Peyer's patch (tissue), 4 donors: ENCODE measurements around the gene RBM18.

Experiments
- POLR2A ChIP-seq, 2 donors: fragments of 450-650 bp; IDR thresholded peaks; one replicate each; pipeline ENCODE4 v1.5.1; 2017; ENCODE audit warnings: antibody characterized with exemption in 2 of 2, mild to moderate bottlenecking in 2 of 2, moderate library complexity in 2 of 2
- TF ChIP-seq, protein P1 (sequence below), 6 experiments: fragments of 450-650 bp in 4 of 6; fragments of 200-600 bp in 2 of 6; sonication (generic) in 1 of 6; IDR thresholded peaks; one replicate each; pipeline ENCODE4 v1.5.1; 2017 to 2019; ENCODE audit warnings: antibody characterized with exemption in 6 of 6, mild to moderate bottlenecking in 3 of 6, moderate library complexity in 1 of 6

DNA sequence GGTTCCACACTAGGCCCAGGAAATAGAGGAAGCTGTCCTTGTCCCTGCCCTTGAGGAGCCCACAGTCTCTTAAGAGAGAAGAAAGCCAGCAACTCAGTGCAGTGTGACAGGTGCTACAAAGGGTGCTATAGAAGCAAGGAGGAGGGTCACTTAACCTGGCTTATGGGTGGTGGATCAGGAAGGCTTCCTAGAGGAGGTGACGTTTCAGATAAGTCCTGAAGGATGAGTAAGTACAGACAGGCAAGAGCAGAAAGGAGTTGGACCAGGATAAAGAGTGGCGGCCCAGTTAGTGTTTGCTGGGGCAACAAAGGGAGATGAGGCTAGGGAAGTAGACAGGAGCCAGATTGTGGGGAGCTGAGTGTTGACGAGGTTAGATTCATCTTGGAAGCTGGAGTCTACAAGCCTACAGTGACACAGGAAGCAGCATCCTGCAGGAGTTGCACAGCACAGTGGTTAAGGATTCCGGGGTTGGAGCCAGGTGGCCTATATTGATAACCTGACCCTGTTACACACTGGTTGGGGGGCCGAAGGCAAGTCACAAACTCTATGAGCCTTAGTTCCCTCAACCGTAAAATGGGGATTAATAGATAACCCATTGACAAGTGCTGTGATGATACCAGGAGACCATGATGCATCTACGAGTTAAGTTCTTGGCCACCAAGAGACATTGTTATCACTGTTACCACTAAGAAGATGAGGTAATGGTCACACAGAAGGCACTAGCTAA lies 30.5 kb downstream of the RBM18 start:
- TF ChIP-seq, protein P1, sequence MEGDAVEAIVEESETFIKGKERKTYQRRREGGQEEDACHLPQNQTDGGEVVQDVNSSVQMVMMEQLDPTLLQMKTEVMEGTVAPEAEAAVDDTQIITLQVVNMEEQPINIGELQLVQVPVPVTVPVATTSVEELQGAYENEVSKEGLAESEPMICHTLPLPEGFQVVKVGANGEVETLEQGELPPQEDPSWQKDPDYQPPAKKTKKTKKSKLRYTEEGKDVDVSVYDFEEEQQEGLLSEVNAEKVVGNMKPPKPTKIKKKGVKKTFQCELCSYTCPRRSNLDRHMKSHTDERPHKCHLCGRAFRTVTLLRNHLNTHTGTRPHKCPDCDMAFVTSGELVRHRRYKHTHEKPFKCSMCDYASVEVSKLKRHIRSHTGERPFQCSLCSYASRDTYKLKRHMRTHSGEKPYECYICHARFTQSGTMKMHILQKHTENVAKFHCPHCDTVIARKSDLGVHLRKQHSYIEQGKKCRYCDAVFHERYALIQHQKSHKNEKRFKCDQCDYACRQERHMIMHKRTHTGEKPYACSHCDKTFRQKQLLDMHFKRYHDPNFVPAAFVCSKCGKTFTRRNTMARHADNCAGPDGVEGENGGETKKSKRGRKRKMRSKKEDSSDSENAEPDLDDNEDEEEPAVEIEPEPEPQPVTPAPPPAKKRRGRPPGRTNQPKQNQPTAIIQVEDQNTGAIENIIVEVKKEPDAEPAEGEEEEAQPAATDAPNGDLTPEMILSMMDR (IDR thresholded peaks at IDR 0.05): no peak
- TF ChIP-seq POLR2A (IDR thresholded peaks at IDR 0.05): no peak
